ENCODE measurements around the gene ACBD4. TPM values are rescaled to one million over a fixed set of nuclear protein-coding genes. Genes with fewer than 3 reads are reported as not detected.
A peak's percentile ranks its signal among the peaks of the same experiment; 100 is the strongest.

ACBD4 gene
- total and polyA plus RNA-seq, 4 donors: 4.4 to 51.4 (median 44.9) TPM

- no peak for TF ChIP-seq FOXA2 (IDR thresholded peaks at IDR 0.05)
- no peak for TF ChIP-seq MAX (IDR thresholded peaks at IDR 0.05)
- TF ChIP-seq RAD21 (IDR thresholded peaks at IDR 0.05): no peak
- no peak for DNase-seq (ENCODE audit: low spot score)
- Histone ChIP-seq H3K27me3 (ENCODE audit: control insufficient read depth in 4 of 4, insufficient read depth in 4 of 4, low read length in 3 of 4) (no peaks in the 10 kb centered on the region), H3K27ac (ENCODE audit: low read depth in 1 of 2, low read length in 2 of 2) (peak overlapping the region; percentile 90 to 91), H3K4me1 (ENCODE audit: control insufficient read depth in 4 of 4, insufficient read depth in 4 of 4, low read length in 3 of 4) (peaks cover 2 to 52% (median 38%) of the 10 kb centered on the region in 4 donors), H3K36me3 (ENCODE audit: control insufficient read depth in 4 of 4, insufficient read depth in 3 of 4, low read depth in 1 of 4, low read length in 3 of 4) (peaks cover 3 to 9% (median 7%) of the 10 kb centered on the region in 4 donors), H3K9ac (ENCODE audit: low read depth in 1 of 2, low read length in 2 of 2) (peak overlapping the region; percentile 63 to 80), H3K4me3 (ENCODE audit: low read depth in 1 of 3, low read length in 3 of 3) (peak overlapping the region; percentile 67 to 79 (median 73)), H3K9me3 (ENCODE audit: control insufficient read depth in 4 of 4, low read length in 3 of 4) (no peaks in the 10 kb centered on the region)
- 43% methylated on average over 12 of the region's 12 CpGs for WGBS
Measured at GRCh38 chr17:45136846-45137560, 1.5 kb downstream of the ACBD4 start.

- H3K27ac ChIP-seq (ENCODE audit: low read depth in 1 of 2, low read length in 2 of 2): peak overlapping the region; percentile 90 to 91
- DNase-seq (ENCODE audit: low spot score): no peak
- WGBS: 31% methylated on average over 11 of the region's 11 CpGs
Measured at GRCh38 chr17:45137561-45138305, 2.2 kb downstream of the ACBD4 start.

More at GRCh38 chr17:45137561-45138305, 2.2 kb downstream of the ACBD4 start:
- Histone ChIP-seq H3K4me3 (ENCODE audit: low read depth in 1 of 3, low read length in 3 of 3) (peak overlapping the region in 2 of 3 donors; percentile 67 to 73), H3K4me1 (ENCODE audit: control insufficient read depth in 4 of 4, insufficient read depth in 4 of 4, low read length in 3 of 4) (peaks cover 2 to 48% (median 36%) of the 10 kb centered on the region in 4 donors), H3K9me3 (ENCODE audit: control insufficient read depth in 4 of 4, low read length in 3 of 4) (no peaks in the 10 kb centered on the region), H3K9ac (ENCODE audit: low read depth in 1 of 2, low read length in 2 of 2) (peak overlapping the region; percentile 17 to 75), H3K36me3 (ENCODE audit: control insufficient read depth in 4 of 4, insufficient read depth in 3 of 4, low read depth in 1 of 4, low read length in 3 of 4) (peaks cover 2 to 9% (median 7%) of the 10 kb centered on the region in 4 donors), H3K27me3 (ENCODE audit: control insufficient read depth in 4 of 4, insufficient read depth in 4 of 4, low read length in 3 of 4) (no peaks in the 10 kb centered on the region)
- TF ChIP-seq MAX (IDR thresholded peaks at IDR 0.05) (peak; percentile 89), GABPA (IDR thresholded peaks at IDR 0.05 in 1 of 2, conservative IDR thresholded peaks at IDR 0.05 in 1 of 2) (peak in 1 of 2 donors; percentile 23), HNF4G (IDR thresholded peaks at IDR 0.05) (peak; percentile 99), JUND (IDR thresholded peaks at IDR 0.05) (peak in 1 of 2 donors; percentile 82), SP1 (IDR thresholded peaks at IDR 0.05) (peak; percentile 100), ZBTB33 (IDR thresholded peaks at IDR 0.05) (peak; percentile 84), YY1 (IDR thresholded peaks at IDR 0.05) (peak; percentile 75), FOXA1 (IDR thresholded peaks at IDR 0.05) (peak; percentile 48), EGR1 (IDR thresholded peaks at IDR 0.05; ENCODE audit: low read depth in 2 of 2) (peak in 1 of 2 donors; percentile 68), NR2F2 (IDR thresholded peaks at IDR 0.05) (peak; percentile 85), HNF4A (conservative IDR thresholded peaks at IDR 0.05) (peak; percentile 99 to 100), RXRA (IDR thresholded peaks at IDR 0.05) (peak; percentile 98 to 99), TAF1 (conservative IDR thresholded peaks at IDR 0.05) (no peak), FOXA2 (IDR thresholded peaks at IDR 0.05) (peak; percentile 26), REST (IDR thresholded peaks at IDR 0.05) (peak; percentile 92), RAD21 (IDR thresholded peaks at IDR 0.05) (peak; percentile 57 to 59), CTCF (IDR thresholded peaks at IDR 0.05; ENCODE audit: low read depth, low read length, missing input control) (no peak), ATF3 (IDR thresholded peaks at IDR 0.05) (peak; percentile 48)
